ENCODE measurements around the gene NABP1. TPM values are rescaled to one million over a fixed set of nuclear protein-coding genes. Genes with fewer than 3 reads are reported as not detected.

NABP1 gene
- total RNA-seq, 2 donors from 2014 or later, result 61.9 to 71.6 TPM

- Mint-ChIP-seq H3K36me3 (ENCODE audit: low read depth) (peaks cover 10% of the 10 kb centered on the region), H3K4me1 (peaks cover 3% of the 10 kb centered on the region), H3K27ac (no peak overlapping the region)
Observed at GRCh38 chr2:191714925-191715324, 37.0 kb downstream of the NABP1 start.

DNA sequence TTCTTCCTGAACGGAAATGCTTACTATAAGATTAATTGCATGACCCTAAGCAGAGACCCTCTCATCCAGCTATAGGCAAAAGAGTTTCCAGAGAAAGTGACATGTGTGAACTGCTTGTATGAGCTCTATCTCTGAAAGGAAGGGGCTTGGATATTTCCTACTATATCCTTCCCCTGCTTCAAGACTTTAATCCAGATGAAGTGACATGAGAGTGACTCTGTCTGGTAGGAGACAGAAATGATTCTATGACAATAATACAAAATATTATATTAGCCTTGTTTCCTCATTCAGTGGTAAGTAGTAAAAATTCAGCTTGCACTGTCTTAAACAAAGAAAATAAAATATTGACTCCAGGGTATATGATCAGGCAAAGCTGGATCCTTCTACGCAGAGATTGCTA, 37.5 kb downstream of the NABP1 start:
- H3K9me3 ChIP-seq (ENCODE audit: control insufficient read depth, low read length, poor library complexity, severe bottlenecking), result no peaks in the 10 kb centered on the region
- H3K27ac Mint-ChIP-seq, result no peak overlapping the region
- H3K4me1 Mint-ChIP-seq, result peaks cover 3% of the 10 kb centered on the region
- H3K36me3 Mint-ChIP-seq (ENCODE audit: low read depth), result peaks cover 9% of the 10 kb centered on the region
- H3K4me3 Mint-ChIP-seq, result no peak overlapping the region
- ATAC-seq, result no peak
- DNase-seq, result no peak
- no peaks in the 10 kb centered on the region for H3K27me3 Mint-ChIP-seq

More at GRCh38 chr2:191714925-191715324, 37.0 kb downstream of the NABP1 start:
- Mint-ChIP-seq H3K4me3 (no peak overlapping the region), H3K27me3 (no peaks in the 10 kb centered on the region)
- no peaks in the 10 kb centered on the region for H3K9me3 ChIP-seq (ENCODE audit: control insufficient read depth, low read length, poor library complexity, severe bottlenecking)
- ATAC-seq (no peak), DNase-seq (no peak)

DNA sequence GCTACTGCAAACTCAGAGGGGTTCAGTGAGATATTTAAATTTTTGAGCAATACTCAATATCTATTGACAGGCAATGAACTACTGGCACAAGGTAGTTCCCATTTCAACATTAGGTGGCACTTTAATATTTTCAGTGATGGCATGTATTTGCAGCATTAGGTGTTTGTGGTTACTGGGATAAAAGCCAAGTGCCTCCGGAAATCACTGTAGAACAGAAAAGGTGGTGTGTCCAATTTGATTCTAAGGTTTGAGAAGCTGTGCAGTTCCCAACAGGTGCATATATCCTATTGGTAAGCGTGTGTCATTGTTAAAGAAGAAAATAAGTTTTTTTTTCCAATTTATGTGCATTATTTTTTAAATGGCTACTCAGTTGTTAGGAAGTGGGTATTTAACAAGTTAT, 41.3 kb downstream of the NABP1 start:
- no peaks in the 10 kb centered on the region for H3K9me3 ChIP-seq (ENCODE audit: control insufficient read depth, low read length, poor library complexity, severe bottlenecking)
- H3K27me3 Mint-ChIP-seq, result no peaks in the 10 kb centered on the region
- H3K4me3 Mint-ChIP-seq, result no peak overlapping the region
- no peak overlapping the region for H3K27ac Mint-ChIP-seq
- H3K4me1 Mint-ChIP-seq, result peaks cover 3% of the 10 kb centered on the region
- ATAC-seq (no peak), DNase-seq (no peak)
- H3K36me3 Mint-ChIP-seq (ENCODE audit: low read depth), result peaks cover 4% of the 10 kb centered on the region

- H3K27ac Mint-ChIP-seq, result no peak overlapping the region
- H3K9me3 ChIP-seq (ENCODE audit: control insufficient read depth, low read length, poor library complexity, severe bottlenecking), result no peaks in the 10 kb centered on the region
- H3K27me3 Mint-ChIP-seq, result no peaks in the 10 kb centered on the region
- H3K36me3 Mint-ChIP-seq (ENCODE audit: low read depth), result peaks cover 2% of the 10 kb centered on the region
- no peak for ATAC-seq
- no peak overlapping the region for H3K4me3 Mint-ChIP-seq
- H3K4me1 Mint-ChIP-seq, result no peaks in the 10 kb centered on the region
- no peak for DNase-seq
Observed at GRCh38 chr2:191719938-191720337, 42.0 kb downstream of the NABP1 start.

DNA sequence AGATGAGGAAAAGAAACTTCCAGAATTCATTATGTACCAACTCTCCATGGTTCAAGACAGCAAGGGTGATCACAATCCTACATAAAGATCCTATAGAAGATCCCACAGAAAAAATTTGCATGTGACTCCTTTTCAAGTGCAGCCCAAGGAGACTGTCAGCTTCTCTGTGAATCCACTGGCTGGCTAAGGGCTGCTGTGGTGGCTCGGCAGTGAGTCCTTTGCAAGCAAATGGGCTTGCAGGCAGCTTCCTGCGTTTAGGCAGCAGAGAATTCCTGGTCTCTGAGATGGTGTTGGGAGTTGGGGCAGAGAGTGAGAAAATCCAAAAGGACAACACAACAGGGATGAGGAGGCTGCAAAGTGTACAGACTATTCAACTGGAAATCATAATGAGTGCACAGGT, 43.4 kb downstream of the NABP1 start:
- no peaks in the 10 kb centered on the region for H3K9me3 ChIP-seq (ENCODE audit: control insufficient read depth, low read length, poor library complexity, severe bottlenecking)
- DNase-seq (no peak), ATAC-seq (no peak)
- Mint-ChIP-seq H3K27ac (no peak overlapping the region), H3K4me3 (no peak overlapping the region), H3K27me3 (no peaks in the 10 kb centered on the region), H3K4me1 (no peaks in the 10 kb centered on the region), H3K36me3 (ENCODE audit: low read depth) (peaks cover 2% of the 10 kb centered on the region)

GRCh38 chr2:191724015-191724414, 46.1 kb downstream of the NABP1 start:
- DNase-seq, result no peak
- Mint-ChIP-seq H3K27ac (no peak overlapping the region), H3K27me3 (no peaks in the 10 kb centered on the region), H3K4me1 (no peaks in the 10 kb centered on the region), H3K36me3 (ENCODE audit: low read depth) (no peaks in the 10 kb centered on the region), H3K4me3 (no peak overlapping the region)
- ATAC-seq, result no peak
- no peaks in the 10 kb centered on the region for H3K9me3 ChIP-seq (ENCODE audit: control insufficient read depth, low read length, poor library complexity, severe bottlenecking)

- no peak for ATAC-seq
- H3K27ac Mint-ChIP-seq, result no peak overlapping the region
Observed at GRCh38 chr2:191728750-191729624, 51.1 kb downstream of the NABP1 start.

DNA sequence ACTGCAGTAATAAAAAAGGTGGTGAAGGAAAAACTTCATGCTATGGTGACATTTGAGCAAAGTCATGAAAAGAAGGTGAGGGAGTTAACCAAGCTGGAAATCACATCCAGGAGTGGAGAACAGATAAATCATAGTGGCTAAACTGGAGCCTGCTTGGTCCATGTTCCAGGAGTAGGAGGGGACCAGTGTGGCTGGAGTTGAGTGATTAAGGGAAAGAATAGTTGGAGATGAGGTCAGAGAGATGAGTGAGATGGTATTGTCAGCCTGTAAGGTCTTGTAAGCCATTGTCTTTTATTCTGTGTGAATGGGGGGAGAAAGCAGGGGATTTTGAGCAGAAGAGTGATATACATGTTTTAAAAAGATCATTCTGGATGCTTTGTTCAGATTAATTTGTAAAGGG, 52.3 kb downstream of the NABP1 start:
- Mint-ChIP-seq H3K4me3 (no peak overlapping the region), H3K36me3 (ENCODE audit: low read depth) (no peaks in the 10 kb centered on the region), H3K27me3 (no peaks in the 10 kb centered on the region), H3K4me1 (no peaks in the 10 kb centered on the region), H3K27ac (no peak overlapping the region)
- DNase-seq (no peak), ATAC-seq (no peak)
- no peaks in the 10 kb centered on the region for H3K9me3 ChIP-seq (ENCODE audit: control insufficient read depth, low read length, poor library complexity, severe bottlenecking)

More at GRCh38 chr2:191728750-191729624, 51.1 kb downstream of the NABP1 start:
- Mint-ChIP-seq H3K27me3 (no peaks in the 10 kb centered on the region), H3K4me3 (no peak overlapping the region), H3K4me1 (no peaks in the 10 kb centered on the region), H3K36me3 (ENCODE audit: low read depth) (no peaks in the 10 kb centered on the region)
- H3K9me3 ChIP-seq (ENCODE audit: control insufficient read depth, low read length, poor library complexity, severe bottlenecking), result no peaks in the 10 kb centered on the region
- no peak for DNase-seq

Other genes with a start within 250 kb of the NABP1 start
- gene CAVIN2, start 169.0 kb downstream of the NABP1 start, total RNA-seq, result 100 to 1,000 TPM in 1 of 2 donors, 1 to 10 TPM in 1; 6.1 to 204 TPM

Data from T-helper 17 cell (primary cell).